GM12878 (cell line): ENCODE results near the gene DRD2. TPM values are rescaled to one million over a fixed set of nuclear protein-coding genes. Genes with fewer than 3 reads are reported as not detected.

Source experiments
- ATAC-seq: fragments of 200-7000 bp; cut with Tn5 transposase; 3 replicates; pipeline ENCODE4 v1.9.1; 2020; ENCODE audit warnings: mild to moderate bottlenecking, moderate library complexity
- BruUV-seq: library from RNA; stranded (reverse); fragments of 400-500 nt; replicated peaks from 2 replicates; lab custom pipeline; 2021; lab: Mats Ljungman, UMichigan
- CTCF ChIA-PET: fragments of 300-600 bp; sonication (Branson Sonifier 250); formaldehyde crosslinking; extraction: SDS; loops from one replicate; lab custom pipeline; 2021; ENCODE audit warnings: inconsistent platforms; lab: Yijun Ruan, JAX
- POLR2A ChIA-PET: fragments of 350-600 bp; formaldehyde crosslinking; extraction: SDS; loops from one replicate; lab custom pipeline; 2021; ENCODE audit warnings: inconsistent platforms; lab: Charles Lee
- RAD21 ChIA-PET: fragments of 300-600 bp; sonication (Branson Sonifier 250); formaldehyde crosslinking; loops from one replicate; lab custom pipeline; 2023; ENCODE audit warnings: antibody characterized with exemption; ENCODE audit not compliant: unreplicated experiment; lab: Charles Lee
- SMC1A ChIA-PET: fragments of 300-600 bp; sonication (Branson Sonifier 250); formaldehyde crosslinking; loops from one replicate; lab custom pipeline; 2023; ENCODE audit not compliant: unreplicated experiment, uncharacterized antibody; lab: Charles Lee
- DNase-seq: peaks from one replicate; pipeline ENCODE4 v3.0.0-alpha.2; 2011; ENCODE audit warnings: low read depth, low spot score
- FAIRE-seq: peaks from 3 replicates; lab custom pipeline; 2011; peaks lifted over from hg19 to GRCh38; lab: Jason Lieb, UNC
- H2AFZ ChIP-seq: 2 replicates; pipeline ENCODE4 v1.6.0; 2011; ENCODE audit warnings: low read depth, low read length, control low read depth; ENCODE audit not compliant: control insufficient read depth
- H3K27ac ChIP-seq: 2 replicates; pipeline ENCODE4 v1.5.1; 2011; ENCODE audit warnings: control low read depth; ENCODE audit not compliant: control insufficient read depth, insufficient read depth
- H3K27me3 ChIP-seq, 2 experiments: replicated peaks in 1 of 2; 2 replicates each; pipeline versions ENCODE4 v1.6.0 to v1.6.1; 2011; ENCODE audit warnings: low read length in 1 of 2; ENCODE audit not compliant: control insufficient read depth in 2 of 2, insufficient read depth in 2 of 2
- H3K36me3 ChIP-seq, 2 experiments: 2 replicates each; pipeline ENCODE4 v1.5.1; 2011; ENCODE audit warnings: low read length in 1 of 2; ENCODE audit not compliant: control insufficient read depth in 2 of 2, insufficient read depth in 2 of 2
- H3K4me1 ChIP-seq: 2 replicates; pipeline ENCODE4 v1.6.1; 2011; ENCODE audit warnings: mild to moderate bottlenecking, low read length, moderate library complexity, mixed read lengths; ENCODE audit not compliant: control insufficient read depth, insufficient read depth
- H3K4me2 ChIP-seq: 2 replicates; pipeline ENCODE4 v1.6.0; 2011; ENCODE audit warnings: control low read depth; ENCODE audit not compliant: control insufficient read depth, insufficient read depth
- H3K4me3 ChIP-seq: fragments of 200-600 bp; sonication (generic); 2 replicates; pipeline ENCODE4 v1.5.1; 2016
- H3K79me2 ChIP-seq: 2 replicates; pipeline ENCODE4 v1.6.0; 2011; ENCODE audit warnings: low read length; ENCODE audit not compliant: control insufficient read depth, insufficient read depth
- H3K9ac ChIP-seq: 2 replicates; pipeline ENCODE4 v1.8.0; 2011; ENCODE audit warnings: low read length, control low read depth, mixed read lengths; ENCODE audit not compliant: control insufficient read depth, insufficient read depth
- H3K9me3 ChIP-seq: replicated peaks from 3 replicates; pipeline ENCODE4 v1.5.1; 2011; ENCODE audit warnings: mild to moderate bottlenecking, low read length; ENCODE audit not compliant: control insufficient read depth, insufficient read depth
- H4K20me1 ChIP-seq: 2 replicates; pipeline ENCODE4 v1.6.0; 2011; ENCODE audit not compliant: control insufficient read depth, insufficient read depth
- ATF2 ChIP-seq: IDR thresholded peaks from 2 replicates; pipeline ENCODE4 v1.6.1; 2012; ENCODE audit warnings: low read length, inconsistent platforms
- BHLHE40 ChIP-seq, 2 experiments: fragments of 450-650 bp in 1 of 2; IDR thresholded peaks; 2 replicates each; pipeline ENCODE4 v1.6.1; 2011 to 2017; ENCODE audit warnings: low read depth in 2 of 2, borderline replicate concordance in 1 of 2, improper control_type of control experiment in 1 of 2, low read length in 1 of 2, mild to moderate bottlenecking in 1 of 2
- CBFB ChIP-seq: IDR thresholded peaks from 2 replicates; pipeline ENCODE4 v1.6.1; 2016; ENCODE audit warnings: antibody characterized with exemption, low read depth
- CHD2 ChIP-seq: IDR thresholded peaks from 2 replicates; pipeline ENCODE4 v1.6.1; 2011; ENCODE audit warnings: low read depth, low read length, improper control_type of control experiment, borderline replicate concordance
- E2F4 ChIP-seq: IDR thresholded peaks from 2 replicates; pipeline ENCODE4 v1.6.1; 2012; ENCODE audit warnings: low read depth, low read length, improper control_type of control experiment
- E2F8 ChIP-seq: fragments of 450-650 bp; IDR thresholded peaks from 2 replicates; pipeline ENCODE4 v1.6.1; 2018; ENCODE audit warnings: mild to moderate bottlenecking, low read depth, moderate library complexity; ENCODE audit not compliant: partially characterized antibody
- GATAD2B ChIP-seq: fragments of 450-650 bp; conservative IDR thresholded peaks from 2 replicates; pipeline ENCODE4 v1.6.1; 2017; ENCODE audit warnings: low read depth, mild to moderate bottlenecking, moderate library complexity
- HCFC1 ChIP-seq: fragments of 150-350 bp; IDR thresholded peaks from 2 replicates; pipeline ENCODE4 v1.6.1; 2014; ENCODE audit warnings: low read length
- IRF4 ChIP-seq: IDR thresholded peaks from 2 replicates; pipeline ENCODE4 v1.6.1; 2011; ENCODE audit warnings: low read depth, low read length
- NR2F1 ChIP-seq: fragments of 450-650 bp; conservative IDR thresholded peaks from 2 replicates; pipeline ENCODE4 v1.6.1; 2017; ENCODE audit warnings: mild to moderate bottlenecking
- PKNOX1 ChIP-seq: fragments of 450-650 bp; IDR thresholded peaks from 2 replicates; pipeline ENCODE4 v1.6.1; 2016; ENCODE audit warnings: mild to moderate bottlenecking
- POLR2AphosphoS5 ChIP-seq: IDR thresholded peaks from 2 replicates; pipeline ENCODE4 v1.6.1; 2011; ENCODE audit warnings: mild to moderate bottlenecking, low read length, inconsistent platforms
- RBBP5 ChIP-seq: fragments of 200-600 bp; sonication (generic); conservative IDR thresholded peaks from 2 replicates; pipeline ENCODE4 v1.6.1; 2016
- SIX5 ChIP-seq: IDR thresholded peaks from 2 replicates; pipeline ENCODE4 v1.6.1; 2011; ENCODE audit warnings: mild to moderate bottlenecking, low read depth, low read length, moderate library complexity; ENCODE audit not compliant: severe bottlenecking
- SKIL ChIP-seq: fragments of 450-650 bp; IDR thresholded peaks from 2 replicates; pipeline ENCODE4 v1.6.1; 2017; ENCODE audit warnings: mild to moderate bottlenecking, low read depth, inconsistent platforms; ENCODE audit not compliant: poor library complexity, severe bottlenecking
- TBL1XR1 ChIP-seq: IDR thresholded peaks from 2 replicates; pipeline ENCODE4 v1.6.1; 2012; ENCODE audit warnings: low read depth, low read length, improper control_type of control experiment
- ZNF274 ChIP-seq: IDR thresholded peaks from one replicate; pipeline ENCODE4 v1.8.0; 2011; ENCODE audit not compliant: insufficient read length, insufficient read depth
- WGBS: methylation state at CpG from one replicate; pipeline ENCODE4 v1.1.6; 2016; ENCODE audit warnings: low lambda C conversion rate; ENCODE audit not compliant: insufficient replicate concordance, insufficient coverage; ENCODE audit errors: missing lambda C conversion rate; 5-methylcytosine and 5-hydroxymethylcytosine counted together
- in situ Hi-C: fragments of 300-500 bp; cut with MboI; formaldehyde crosslinking; loops from 9 replicates; pipeline ENCODE4 v1.14.3; 2018; ENCODE audit warnings: mixed read lengths
- intact Hi-C: fragments of 100-400 bp; cut with micrococcal nuclease; formaldehyde crosslinking; loops from one replicate; pipeline ENCODE4 v1.14.2; 2022; ENCODE audit not compliant: unreplicated experiment
- polyA plus RNA-seq, 11 experiments: library from polyadenylated mRNA; depleted of rRNA in 4 of 11; unstranded in 6 of 11; stranded (reverse) in 5 of 11; fragments of >200 nt; fragmentation: Nextera tagmentation in 4 of 11; fragmentation: Illumina TruSeq in 1 of 11; extraction: Ambion mirVana in 4 of 11; extraction: Trizol in 1 of 11; gene quantifications; 1 replicate in 1 of 11; 2 replicates in 10 of 11; pipeline versions ENCODE4 v1.2.1 to v1.2.3, GENCODE V29; 2011 to 2016; ENCODE audit warnings: inconsistent platforms in 2 of 11, missing spikeins in 2 of 11, low read depth in 1 of 11
- total RNA-seq, 4 experiments: library from RNA; depleted of rRNA in 3 of 4; stranded (reverse); fragments of >200 nt in 3 of 4; fragmentation: Illumina TruSeq in 1 of 4; extraction: Trizol in 1 of 4; gene quantifications; 2 replicates each; pipeline versions ENCODE4 v1.2.1 to v1.2.3, GENCODE V29; 2013 to 2021

DRD2 gene
- total and polyA plus RNA-seq, 10 of the 15 experiments (the other 5 are each of a cell fraction or from before 2014, with no cell fraction given): not detected

- DNase-seq (no peak), ATAC-seq (no peak), FAIRE-seq (no peak)
- intact Hi-C loops (no loop called here), in situ Hi-C loops (no loop called here)
- CTCF ChIA-PET: no interaction called here
- H3K4me1 ChIP-seq: no peaks in the 10 kb centered on the region
- H3K4me3 ChIP-seq: no peak overlapping the region
- no peaks in the 10 kb centered on the region for H4K20me1 ChIP-seq
- H3K9me3 ChIP-seq: no peaks in the 10 kb centered on the region
- H3K4me2 ChIP-seq: no peak overlapping the region
- H3K79me2 ChIP-seq: no peaks in the 10 kb centered on the region
- SMC1A ChIA-PET: no interaction called here
- no peaks in the 10 kb centered on the region for H3K36me3 ChIP-seq
- RAD21 ChIA-PET: no interaction called here
- POLR2A ChIA-PET: no interaction called here
- H2AFZ ChIP-seq: no peak overlapping the region
- peaks cover 0 to 11% of the 10 kb centered on the region in 2 experiments; a peak in 1 of 4 replicates for H3K27me3 ChIP-seq
- H3K27ac ChIP-seq: no peak overlapping the region
- no TSS peak for BruUV-seq
- 56% methylated on average over 3 of the region's 3 CpGs for WGBS
- H3K9ac ChIP-seq: no peak overlapping the region
- TF ChIP-seq ZNF274 (no peak), GATAD2B (no peak), BHLHE40 (IDR thresholded peaks at IDR 0.05; ENCODE audit: borderline replicate concordance in 1 of 2, low read depth in 2 of 2, low read length in 1 of 2) (no peak), RBBP5 (no peak), SKIL (no peak), SIX5 (no peak), CBFB (no peak), CHD2 (no peak), HCFC1 (no peak), E2F8 (no peak), TBL1XR1 (no peak), NR2F1 (no peak), PKNOX1 (no peak), E2F4 (no peak), POLR2AphosphoS5 (no peak), IRF4 (no peak), ATF2 (no peak)
Observed at GRCh38 chr11:113504071-113504470, 28.9 kb upstream of the DRD2 start.
